IMR-90 (cell line): ENCODE data around the gene ZFYVE21. TPM values are rescaled to one million over a fixed set of nuclear protein-coding genes. Genes with fewer than 3 reads are reported as not detected.

Experiments used
- ATAC-seq: fragments of 200-7000 bp; cut with Tn5 transposase; 2 replicates; pipeline ENCODE4 v1.9.1; 2020; ENCODE audit warnings: low read depth, mild to moderate bottlenecking, moderate library complexity
- BruUV-seq: library from RNA; stranded (reverse); fragments of 400-500 nt; replicated peaks from 2 replicates; lab custom pipeline; 2021; lab: Mats Ljungman, UMichigan
- CTCF ChIA-PET: fragments of 300-600 bp; formaldehyde crosslinking; extraction: SDS; loops from one replicate; lab custom pipeline; 2021; ENCODE audit warnings: antibody characterized with exemption; lab: Yijun Ruan, JAX
- POLR2A ChIA-PET: fragments of 300-600 bp; sonication (Branson Sonifier 250); formaldehyde crosslinking; loops from one replicate; lab custom pipeline; 2022; ENCODE audit warnings: antibody characterized with exemption; ENCODE audit not compliant: unreplicated experiment; lab: Charles Lee
- DNase-seq: peaks from one replicate; pipeline ENCODE4 v3.0.0; 2013
- H2AFZ ChIP-seq: replicated peaks from 2 replicates; pipeline ENCODE3; 2013; ENCODE audit warnings: low read length, mild to moderate bottlenecking; ENCODE audit not compliant: poor library complexity
- H2AK5ac ChIP-seq: 2 replicates; pipeline ENCODE4 v1.6.1; 2013; ENCODE audit warnings: low read depth, low read length, inconsistent platforms
- H2AK9ac ChIP-seq: replicated peaks from 2 replicates; pipeline ENCODE3; 2013; ENCODE audit warnings: mild to moderate bottlenecking, low read depth, low read length, moderate library complexity; ENCODE audit not compliant: poor library complexity
- H2BK120ac ChIP-seq: 2 replicates; pipeline ENCODE4 v1.6.1; 2013; ENCODE audit warnings: low read depth, low read length, inconsistent platforms
- H2BK15ac ChIP-seq: 3 replicates; pipeline ENCODE4 v1.6.1; 2013; ENCODE audit warnings: low read depth, low read length, inconsistent platforms
- H2BK20ac ChIP-seq: 2 replicates; pipeline ENCODE4 v1.6.1; 2013; ENCODE audit warnings: low read depth, mild to moderate bottlenecking, inconsistent platforms, low read length, moderate library complexity
- H2BK5ac ChIP-seq: 2 replicates; pipeline ENCODE4 v1.6.1; 2013; ENCODE audit warnings: mild to moderate bottlenecking, low read depth, low read length, inconsistent platforms; ENCODE audit not compliant: poor library complexity, severe bottlenecking
- H3K14ac ChIP-seq: replicated peaks from 2 replicates; pipeline ENCODE4 v1.6.1; 2013; ENCODE audit warnings: low read depth, low read length, inconsistent platforms
- H3K18ac ChIP-seq: 2 replicates; pipeline ENCODE4 v1.6.1; 2013; ENCODE audit warnings: low read depth, low read length, control low read depth
- H3K23ac ChIP-seq: 2 replicates; pipeline ENCODE4 v1.6.1; 2013; ENCODE audit warnings: low read depth, low read length, inconsistent platforms
- H3K27ac ChIP-seq: 2 replicates; pipeline ENCODE4 v1.5.1; 2013; ENCODE audit warnings: mild to moderate bottlenecking, control low read depth, low read length; ENCODE audit not compliant: insufficient read depth
- H3K27me3 ChIP-seq: 2 replicates; pipeline ENCODE4 v1.6.1; 2013; ENCODE audit warnings: low read length; ENCODE audit not compliant: control insufficient read depth, insufficient read depth
- H3K36me3 ChIP-seq: 2 replicates; pipeline ENCODE4 v1.6.1; 2013; ENCODE audit warnings: low read length, mixed read lengths; ENCODE audit not compliant: control insufficient read depth, insufficient read depth
- H3K4ac ChIP-seq: 2 replicates; pipeline ENCODE4 v1.6.1; 2013; ENCODE audit warnings: low read depth, low read length, inconsistent platforms
- H3K4me1 ChIP-seq: 2 replicates; pipeline ENCODE4 v1.6.1; 2013; ENCODE audit warnings: low read length, mixed read lengths; ENCODE audit not compliant: control insufficient read depth, insufficient read depth
- H3K4me2 ChIP-seq: 2 replicates; pipeline ENCODE4 v1.6.1; 2013; ENCODE audit warnings: low read depth, mild to moderate bottlenecking, control low read depth, low read length, moderate library complexity
- H3K4me3 ChIP-seq: 2 replicates; pipeline ENCODE4 v1.5.1; 2013; ENCODE audit warnings: low read depth, mild to moderate bottlenecking, control low read depth, low read length, moderate library complexity; ENCODE audit not compliant: insufficient read depth
- H3K56ac ChIP-seq: 2 replicates; pipeline ENCODE4 v1.6.1; 2013; ENCODE audit warnings: low read length, inconsistent platforms; ENCODE audit not compliant: insufficient read depth; ENCODE audit errors: extremely low read depth
- H3K79me1 ChIP-seq, 2 experiments: 2 replicates each; pipeline ENCODE4 v1.6.1; 2013; ENCODE audit warnings: low read length in 2 of 2, inconsistent platforms in 1 of 2, low read depth in 1 of 2
- H3K9ac ChIP-seq: 2 replicates; pipeline ENCODE4 v1.6.1; 2013; ENCODE audit warnings: low read depth, low read length, control low read depth
- H3K9me1 ChIP-seq: 2 replicates; pipeline ENCODE4 v1.6.1; 2013; ENCODE audit warnings: low read length, inconsistent platforms; ENCODE audit not compliant: insufficient read depth
- H3K9me3 ChIP-seq: 2 replicates; pipeline ENCODE4 v1.6.1; 2013; ENCODE audit warnings: low read length; ENCODE audit not compliant: control insufficient read depth, insufficient read depth
- H4K20me1 ChIP-seq: 2 replicates; pipeline ENCODE4 v1.6.1; 2013; ENCODE audit warnings: low read length, inconsistent platforms; ENCODE audit not compliant: insufficient read depth
- H4K5ac ChIP-seq: 2 replicates; pipeline ENCODE4 v1.6.1; 2013; ENCODE audit warnings: mild to moderate bottlenecking, low read depth, low read length, control low read depth
- H4K8ac ChIP-seq, 2 experiments: 2 replicates each; pipeline ENCODE4 v1.6.1; 2013; ENCODE audit warnings: low read depth in 2 of 2, low read length in 2 of 2, control low read depth in 1 of 2, inconsistent platforms in 1 of 2
- H4K91ac ChIP-seq: 2 replicates; pipeline ENCODE4 v1.6.1; 2013; ENCODE audit warnings: low read depth, low read length, inconsistent platforms; ENCODE audit not compliant: insufficient read depth
- BHLHE40 ChIP-seq: fragments of 150-350 bp; IDR thresholded peaks from 2 replicates; pipeline ENCODE4 v1.6.1; 2016; ENCODE audit warnings: mild to moderate bottlenecking, low read depth, low read length
- MAFK ChIP-seq: IDR thresholded peaks from 2 replicates; pipeline ENCODE4 v1.6.1; 2012; ENCODE audit warnings: low read depth, low read length, improper control_type of control experiment
- MAZ ChIP-seq: IDR thresholded peaks from 2 replicates; pipeline ENCODE4 v1.6.1; 2012; ENCODE audit warnings: low read depth, mild to moderate bottlenecking, low read length, improper control_type of control experiment, moderate library complexity, borderline replicate concordance
- MXI1 ChIP-seq: IDR thresholded peaks from 2 replicates; pipeline ENCODE4 v1.6.1; 2012; ENCODE audit warnings: low read depth, mild to moderate bottlenecking, low read length, moderate library complexity, borderline replicate concordance
- NFE2L2 ChIP-seq: fragments of 150-350 bp; IDR thresholded peaks from 2 replicates; pipeline ENCODE4 v1.6.1; 2016; ENCODE audit warnings: low read depth, mild to moderate bottlenecking, low read length
- WGBS, 2 experiments: methylation state at CpG; one replicate each; pipeline versions ENCODE4 v1.1.5 to v1.1.7; 2013; ENCODE audit warnings: missing lambda C conversion rate in 2 of 2; ENCODE audit not compliant: insufficient read length in 1 of 2; ENCODE audit errors: extremely low coverage in 2 of 2; 5-methylcytosine and 5-hydroxymethylcytosine counted together
- dilution Hi-C: fragments of 300-500 bp; cut with HindIII; formaldehyde crosslinking; loops from one replicate; pipeline ENCODE4 v1.14.3; 2018; ENCODE audit warnings: low sequenced_read_pairs; ENCODE audit not compliant: unreplicated experiment
- in situ Hi-C: fragments of 300-500 bp; cut with MboI; formaldehyde crosslinking; loops from 3 replicates; pipeline ENCODE4 v1.14.3; 2019; ENCODE audit warnings: low sequenced_read_pairs, inconsistent platforms, mixed read lengths
- intact Hi-C: fragments of 100-400 bp; cut with micrococcal nuclease; formaldehyde crosslinking; loops from 2 replicates; pipeline ENCODE4 v1.10.0; 2022
- polyA plus RNA-seq, 3 experiments: library from polyadenylated mRNA; depleted of rRNA; stranded (reverse); fragments of >200 nt; gene quantifications; 2 replicates each; pipeline ENCODE4 v1.2.3, GENCODE V29; 2012; ENCODE audit warnings: low replicate concordance in 1 of 3
- total RNA-seq: library from RNA; depleted of rRNA; stranded (reverse); fragments of >200 nt; gene quantifications from 2 replicates; pipeline ENCODE4 v1.2.3, GENCODE V29; 2012
- TF ChIP-seq, protein P1 (sequence below): fragments of 150-350 bp; IDR thresholded peaks from 2 replicates; pipeline ENCODE4 v1.6.1; 2016; ENCODE audit warnings: low read depth, mild to moderate bottlenecking, low read length, moderate library complexity, borderline replicate concordance

The ZFYVE21 gene
- total and polyA plus RNA-seq, 2 of the 4 experiments (the other 2 are of a cell fraction) = 41.2 to 89.2 TPM

DNA sequence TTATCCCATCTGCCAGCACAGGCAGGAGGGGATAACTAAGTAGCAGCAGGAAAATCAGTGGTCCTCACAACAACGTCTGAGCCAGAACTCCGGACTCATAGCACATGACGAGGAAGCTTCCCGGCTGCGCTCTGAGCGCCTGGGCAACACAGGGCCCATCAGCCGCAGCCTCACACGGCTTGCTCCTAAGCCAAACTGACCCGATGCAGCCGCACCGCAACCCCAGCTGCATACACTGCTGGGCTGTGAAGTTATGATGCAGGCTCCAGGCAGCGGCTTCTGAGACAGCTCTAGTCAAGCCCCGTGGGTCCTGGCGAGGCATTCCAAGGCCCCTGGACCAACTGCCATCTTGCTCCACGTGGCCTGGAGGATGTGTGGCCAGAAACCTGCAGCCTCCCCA is 28.1 kb downstream of the ZFYVE21 start:
- WGBS, 2 experiments = 84% methylated on average over 15 of the region's 15 CpGs; no CpG with 5 or more reads in 1 of the 2 experiments
- BruUV-seq = no TSS peak
- no peaks in the 10 kb centered on the region for H3K27me3 ChIP-seq
- H3K14ac ChIP-seq = no peak overlapping the region
- no peak overlapping the region for H3K27ac ChIP-seq
- no peak overlapping the region for H3K4ac ChIP-seq
- H2AK9ac ChIP-seq = no peak overlapping the region
- H4K20me1 ChIP-seq = no peaks in the 10 kb centered on the region
- H3K9me1 ChIP-seq = peaks cover 7% of the 10 kb centered on the region; the same call in 1 of the 2 replicates
- 0 out of 4 replicates have a peak, but pooled peaks cover 0 to 2% of the 10 kb centered on the region in 2 experiments for H3K79me1 ChIP-seq
- POLR2A ChIA-PET = no interaction called here
- in situ Hi-C loops = no loop called here
- H2BK20ac ChIP-seq = no peak overlapping the region
- ATAC-seq (no peak), DNase-seq (no peak)
- H2BK120ac ChIP-seq = no peak overlapping the region
- no peak overlapping the region for H3K56ac ChIP-seq
- H3K9me3 ChIP-seq = no peaks in the 10 kb centered on the region
- H3K4me2 ChIP-seq = no peak overlapping the region
- no peak overlapping the region for H4K8ac ChIP-seq
- no peak overlapping the region for H2BK15ac ChIP-seq
- CTCF ChIA-PET = no interaction called here
- no peak overlapping the region for H3K18ac ChIP-seq
- no peak overlapping the region for H2BK5ac ChIP-seq
- dilution Hi-C loops = no loop called here
- no peaks in the 10 kb centered on the region for H3K36me3 ChIP-seq
- no peak overlapping the region for H4K91ac ChIP-seq
- H2AK5ac ChIP-seq = no peak overlapping the region
- intact Hi-C loops = no loop called here
- no peak overlapping the region for H2AFZ ChIP-seq
- H4K5ac ChIP-seq = no peak overlapping the region
- no peak overlapping the region for H3K4me3 ChIP-seq
- peaks cover 2% of the 10 kb centered on the region; the same call in 1 of the 2 replicates for H3K4me1 ChIP-seq
- no peak overlapping the region for H3K9ac ChIP-seq
- no peak overlapping the region for H3K23ac ChIP-seq
- TF ChIP-seq MXI1 = no peak
- no peak for TF ChIP-seq BHLHE40
- no peak for TF ChIP-seq NFE2L2
- TF ChIP-seq MAZ = no peak
- TF ChIP-seq, protein P1, sequence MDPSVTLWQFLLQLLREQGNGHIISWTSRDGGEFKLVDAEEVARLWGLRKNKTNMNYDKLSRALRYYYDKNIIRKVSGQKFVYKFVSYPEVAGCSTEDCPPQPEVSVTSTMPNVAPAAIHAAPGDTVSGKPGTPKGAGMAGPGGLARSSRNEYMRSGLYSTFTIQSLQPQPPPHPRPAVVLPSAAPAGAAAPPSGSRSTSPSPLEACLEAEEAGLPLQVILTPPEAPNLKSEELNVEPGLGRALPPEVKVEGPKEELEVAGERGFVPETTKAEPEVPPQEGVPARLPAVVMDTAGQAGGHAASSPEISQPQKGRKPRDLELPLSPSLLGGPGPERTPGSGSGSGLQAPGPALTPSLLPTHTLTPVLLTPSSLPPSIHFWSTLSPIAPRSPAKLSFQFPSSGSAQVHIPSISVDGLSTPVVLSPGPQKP = no peak
- no peak for TF ChIP-seq MAFK
